GM19395 (cell line): ENCODE data around the gene MTHFD1L.

Experiments
- ATAC-seq: cut with Tn5 transposase; IDR thresholded peaks from one replicate; pipeline ENCODE4 v1.9.1; 2021; ENCODE audit warnings: mild to moderate bottlenecking, moderate library complexity; ENCODE audit not compliant: unreplicated experiment

MTHFD1L gene

DNA sequence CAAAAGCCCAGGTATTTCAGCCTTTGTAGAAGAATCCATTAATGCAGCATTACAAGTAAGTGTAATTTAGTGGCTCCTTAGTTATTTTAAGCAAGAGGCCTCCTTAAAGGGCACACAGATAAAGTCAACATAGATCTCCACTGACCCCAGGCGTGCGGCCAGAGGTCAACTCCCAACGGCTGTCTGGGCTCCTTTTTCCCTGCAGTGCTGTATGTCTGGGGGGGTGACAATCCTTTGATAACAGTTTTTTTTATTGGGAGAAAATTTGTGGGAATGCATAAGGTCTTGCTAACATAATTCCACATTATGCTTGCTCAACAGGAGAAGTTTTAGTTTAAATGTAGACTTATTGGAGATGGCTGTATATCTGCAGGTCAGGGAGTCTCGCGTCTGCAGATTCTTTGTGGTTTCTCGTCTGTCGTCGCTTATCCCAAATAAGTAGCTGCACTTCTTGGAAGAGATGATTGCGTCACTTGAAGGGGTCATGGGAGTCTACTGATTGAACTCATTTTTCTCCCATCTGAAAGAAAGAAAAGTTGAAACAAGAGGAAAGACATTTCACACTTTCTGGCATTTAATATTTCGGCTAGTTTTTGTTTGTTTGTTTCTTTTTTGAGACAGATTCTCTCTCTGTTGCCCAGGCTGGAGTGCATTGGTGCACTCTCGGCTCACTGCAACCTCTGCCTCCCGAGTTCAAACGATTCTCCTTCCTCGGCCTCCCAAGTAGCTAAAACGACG, 222.5 kb downstream of the MTHFD1L start:
- no peak for ATAC-seq

DNA sequence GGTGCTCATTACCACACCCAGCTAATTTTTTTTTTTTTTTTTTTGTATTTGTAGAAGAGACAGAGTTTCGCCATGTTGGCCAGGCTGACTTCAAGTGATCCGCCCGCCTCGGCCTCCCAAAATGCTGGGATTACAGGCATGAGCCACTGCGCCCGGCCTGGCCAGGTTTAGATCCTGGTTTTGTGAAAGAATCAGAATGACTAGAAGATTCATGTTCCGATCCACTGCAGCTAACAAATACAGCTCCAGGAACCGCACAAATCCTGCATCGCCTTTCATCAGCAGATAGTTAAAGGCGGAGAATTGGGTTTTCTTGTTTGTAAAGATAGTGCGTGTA, 223.1 kb downstream of the MTHFD1L start:
- ATAC-seq: no peak

DNA sequence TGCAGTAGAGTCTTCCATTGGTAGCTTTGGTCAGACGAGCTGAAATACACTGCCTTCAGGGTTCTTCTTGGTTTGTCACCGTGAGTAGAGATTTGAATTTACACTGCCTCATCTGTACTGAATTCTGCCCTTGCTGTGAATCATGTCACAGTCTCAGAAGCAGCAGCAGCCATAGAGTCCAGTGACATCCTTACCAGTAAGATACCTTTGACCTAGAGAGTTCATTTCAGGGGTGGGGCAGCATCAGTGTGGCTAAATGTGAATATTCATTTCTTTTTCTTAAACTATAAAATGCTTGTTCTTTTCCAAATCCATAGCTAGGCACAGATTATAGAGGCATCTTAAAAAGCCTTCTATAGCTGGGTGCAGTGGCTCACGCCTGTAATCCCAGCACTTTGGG, 223.5 kb downstream of the MTHFD1L start:
- no peak for ATAC-seq

DNA sequence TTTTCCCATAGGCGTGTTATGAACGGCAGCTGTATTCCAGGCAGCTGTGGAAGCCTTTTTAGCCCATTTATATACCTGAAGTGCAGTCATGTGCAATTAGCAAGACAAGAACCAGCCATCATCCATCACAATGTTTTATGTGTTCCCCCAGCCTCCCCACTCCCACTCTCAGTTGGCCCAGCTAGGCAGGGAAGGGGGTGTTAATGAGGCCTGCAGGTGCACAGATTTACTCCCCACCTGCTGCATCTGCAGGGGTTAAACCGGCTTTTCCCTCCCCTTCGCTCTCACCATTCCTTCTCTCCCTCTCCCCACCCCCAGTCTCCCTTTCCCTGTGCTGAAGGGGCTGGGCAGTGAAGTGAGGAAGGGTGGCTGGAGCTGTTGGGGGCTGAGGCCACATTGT, 224.5 kb downstream of the MTHFD1L start:
- ATAC-seq: no peak

DNA sequence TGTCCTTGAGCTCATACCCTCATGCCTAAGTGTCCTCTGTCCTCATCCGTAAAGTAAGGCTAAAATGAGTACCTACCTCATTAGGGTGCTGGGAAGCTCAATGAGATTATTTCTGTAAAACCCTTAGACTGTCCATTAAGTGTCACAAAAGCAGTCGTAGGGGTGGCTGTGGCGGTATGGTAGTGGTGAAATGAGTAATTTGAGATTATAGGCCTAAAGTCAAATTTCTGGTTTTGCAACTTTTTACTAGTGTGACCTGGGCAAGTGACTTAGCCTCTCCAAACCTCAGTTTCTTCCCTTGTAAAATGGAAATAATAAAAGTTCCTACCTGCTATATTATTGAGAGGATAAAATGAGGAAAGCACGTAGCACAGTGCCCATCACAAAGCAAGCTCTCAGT, 226.1 kb downstream of the MTHFD1L start:
- ATAC-seq: no peak

DNA sequence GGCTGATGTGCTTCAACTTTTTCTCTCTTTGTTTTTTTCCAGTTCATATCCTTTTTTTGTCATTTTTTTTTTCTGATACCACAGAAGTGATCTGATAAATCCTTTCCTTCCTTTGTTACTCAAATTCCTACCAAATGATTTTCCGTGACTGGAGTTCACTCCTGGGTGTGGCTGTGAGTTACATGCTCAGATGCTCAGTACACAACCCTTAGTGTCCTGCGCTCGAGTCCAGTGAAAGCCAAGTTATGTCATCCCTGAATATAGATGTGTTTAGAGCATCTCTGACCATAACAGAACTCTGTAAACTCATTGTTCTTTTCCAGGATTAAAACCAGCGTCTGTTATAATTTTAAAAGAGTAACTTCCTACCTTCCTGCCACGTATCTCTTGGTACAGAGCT, 227.1 kb downstream of the MTHFD1L start:
- ATAC-seq: no peak

DNA sequence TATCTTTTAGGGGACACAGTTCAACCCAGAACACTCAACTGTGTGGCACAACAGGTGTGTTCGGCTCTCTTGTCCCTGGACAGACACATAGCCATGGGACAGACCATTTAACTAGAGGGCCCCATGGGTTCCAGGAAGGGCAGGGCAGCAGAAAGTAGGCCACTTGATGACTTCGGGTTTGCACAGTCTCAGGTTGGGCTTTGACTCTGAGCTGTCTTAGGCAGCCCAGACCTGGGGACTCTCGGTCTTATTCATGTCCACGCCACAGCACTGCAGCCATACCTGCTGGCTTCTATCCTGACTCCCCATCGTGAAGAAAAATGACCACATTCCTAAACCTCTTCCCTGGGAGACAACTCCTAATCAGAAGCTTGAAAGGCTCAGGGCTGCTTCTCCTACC, 228.2 kb downstream of the MTHFD1L start:
- ATAC-seq: no peak

DNA sequence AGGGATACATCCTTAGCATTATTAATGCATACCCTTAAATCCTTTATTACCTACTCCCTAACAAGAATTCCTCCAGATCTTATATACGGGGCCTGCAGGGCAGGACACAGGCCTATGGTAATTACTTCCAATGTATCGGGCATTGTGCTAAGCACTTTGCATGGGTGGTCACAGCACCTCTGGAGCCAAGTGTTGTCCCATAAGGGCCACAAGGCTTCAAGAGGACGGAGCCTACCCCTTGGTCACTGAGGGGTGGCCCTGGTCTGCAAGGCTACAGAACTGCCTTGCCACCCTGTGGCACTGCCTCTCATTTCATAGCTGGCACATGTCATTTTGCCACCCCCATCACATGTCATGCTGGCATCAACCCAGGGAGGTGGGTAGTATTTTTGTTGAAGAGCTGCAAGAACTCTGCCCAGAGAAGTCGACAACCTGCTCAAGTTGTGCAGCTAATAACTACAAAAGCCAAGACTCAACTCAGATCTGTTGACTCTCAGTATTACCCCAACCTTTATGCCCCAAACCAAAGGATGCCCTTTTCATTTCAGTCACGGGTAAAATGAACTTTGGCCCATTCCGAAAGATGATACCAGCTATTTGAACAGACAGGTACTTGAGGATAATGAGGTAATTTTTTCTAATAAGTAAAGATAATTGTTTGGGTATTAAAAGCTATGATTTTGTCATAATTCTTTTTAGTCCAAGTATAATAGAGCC, 230.2 kb downstream of the MTHFD1L start:
- ATAC-seq: no peak

DNA sequence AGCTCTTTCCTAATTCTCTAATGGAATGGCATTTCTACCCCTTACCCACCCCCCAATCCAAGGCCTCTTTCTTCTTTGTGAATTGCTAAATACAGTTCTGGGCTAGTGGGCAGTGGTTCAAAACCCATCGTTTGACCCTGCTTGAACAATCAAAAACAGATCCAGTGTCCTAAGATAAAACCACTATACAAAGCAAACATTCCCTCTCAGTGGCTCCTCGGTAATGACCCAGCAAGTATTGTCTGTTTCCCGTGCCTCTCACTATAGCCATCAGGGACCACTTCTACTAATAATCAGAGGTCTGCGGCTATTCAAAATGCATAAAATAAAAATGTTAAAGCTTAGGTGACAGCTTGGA, 230.7 kb downstream of the MTHFD1L start:
- ATAC-seq: no peak

DNA sequence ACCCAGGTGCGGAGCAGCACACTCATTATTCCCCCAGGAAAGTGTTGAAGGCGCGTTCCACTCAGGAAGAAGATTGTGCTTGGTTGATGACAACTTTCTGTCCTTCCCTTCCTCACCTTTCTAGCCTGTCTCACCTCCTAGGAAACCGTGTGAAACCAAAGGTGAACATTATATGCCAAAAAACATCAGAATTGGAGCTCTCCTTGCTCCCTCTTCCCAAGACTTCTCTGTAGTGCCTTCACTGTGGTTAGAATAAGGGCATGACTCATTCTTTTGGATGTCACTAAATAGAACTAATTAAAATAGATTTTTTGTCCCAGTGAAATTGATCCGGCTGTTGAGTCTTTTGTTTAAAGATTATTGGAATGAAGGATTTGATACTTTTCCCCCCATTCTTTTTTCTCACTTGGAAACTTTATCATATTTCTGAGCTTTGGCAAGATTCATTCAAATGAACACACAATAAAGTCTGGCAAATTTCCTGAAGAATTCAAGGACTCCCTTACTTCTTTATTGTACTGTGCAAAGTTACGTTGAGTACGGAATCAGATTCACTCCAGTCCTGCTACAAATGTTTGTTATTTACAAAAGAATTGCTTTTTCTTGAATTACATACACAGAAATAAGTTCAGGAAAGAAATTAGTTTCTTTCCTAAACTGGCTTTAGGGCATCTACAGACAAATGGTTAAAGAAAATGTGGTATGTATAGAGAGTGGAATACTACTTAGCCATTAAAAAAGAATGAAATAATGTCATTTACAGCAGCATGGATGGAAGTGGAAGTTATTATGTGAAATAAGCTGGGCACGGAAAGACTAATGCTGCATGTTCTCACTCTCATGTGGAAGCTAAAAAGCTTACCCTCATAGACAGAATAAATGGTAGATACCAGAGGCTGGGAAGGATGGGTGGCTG, 231.4 kb downstream of the MTHFD1L start:
- no peak for ATAC-seq

DNA sequence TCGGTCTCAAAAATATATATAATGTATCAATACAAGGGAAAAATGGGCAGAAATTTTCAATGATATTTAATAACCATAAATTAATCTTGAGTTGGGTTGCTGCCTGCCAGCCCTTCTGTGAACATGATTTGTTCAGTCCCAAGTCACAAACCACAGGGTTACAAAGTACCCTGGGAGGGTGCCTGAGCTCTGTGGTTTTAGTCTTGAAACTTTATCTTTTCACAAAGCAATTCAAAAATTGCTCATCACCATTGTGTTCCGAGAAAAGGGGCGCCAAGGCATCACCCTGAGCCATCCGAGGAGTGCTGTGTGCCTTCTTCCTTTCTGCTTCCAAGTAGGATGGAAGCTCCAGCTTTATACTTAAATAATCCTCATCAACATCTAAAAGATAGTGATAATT, 232.7 kb downstream of the MTHFD1L start:
- no peak for ATAC-seq

DNA sequence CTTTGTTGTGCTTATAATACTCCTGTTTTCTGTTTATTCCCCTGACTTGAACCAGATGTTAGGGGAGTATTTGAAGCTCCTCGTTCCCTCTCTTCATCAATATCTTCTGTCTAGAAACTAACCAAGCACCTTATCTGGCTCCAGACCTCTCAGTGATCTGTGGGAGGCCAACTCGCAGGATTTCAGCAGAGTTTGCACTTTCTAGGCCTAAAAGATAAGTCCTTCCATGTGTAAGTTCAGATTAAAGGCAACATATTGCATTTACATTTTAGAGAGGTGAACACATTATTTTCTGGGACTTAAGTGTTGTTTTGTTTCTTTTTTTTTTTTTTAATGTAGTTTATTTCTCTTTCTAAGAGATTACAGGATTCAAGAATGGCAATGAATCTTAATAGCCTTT, 234.8 kb downstream of the MTHFD1L start:
- no peak for ATAC-seq

DNA sequence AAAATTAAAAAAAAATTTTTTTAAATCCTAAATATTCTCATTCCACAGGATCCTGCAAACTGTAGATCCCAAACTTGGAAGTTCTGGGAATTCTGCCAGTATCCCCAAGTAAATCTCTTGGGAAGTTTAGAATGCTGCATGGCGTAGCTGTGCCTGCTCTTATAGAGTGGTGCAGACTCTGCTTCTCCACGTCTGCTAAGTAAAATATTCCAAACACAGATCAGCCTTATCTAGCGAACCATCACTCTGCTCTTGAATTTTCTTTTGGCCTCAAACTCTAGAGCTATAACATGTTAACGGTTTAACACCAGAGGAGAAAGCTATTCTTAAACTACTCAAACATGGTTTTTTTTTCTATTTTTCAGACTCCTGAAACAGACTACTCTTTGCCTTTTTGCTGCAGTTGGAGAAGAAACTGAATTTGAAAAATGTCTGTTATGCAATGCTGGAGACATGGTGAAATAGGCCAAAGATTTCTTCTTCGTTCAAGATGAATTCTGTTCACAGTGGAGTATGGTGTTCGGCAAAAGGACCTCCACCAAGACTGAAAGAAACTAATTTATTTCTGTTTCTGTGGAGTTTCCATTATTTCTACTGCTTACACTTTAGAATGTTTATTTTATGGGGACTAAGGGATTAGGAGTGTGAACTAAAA, 235.8 kb downstream of the MTHFD1L start:
- no peak for ATAC-seq

DNA sequence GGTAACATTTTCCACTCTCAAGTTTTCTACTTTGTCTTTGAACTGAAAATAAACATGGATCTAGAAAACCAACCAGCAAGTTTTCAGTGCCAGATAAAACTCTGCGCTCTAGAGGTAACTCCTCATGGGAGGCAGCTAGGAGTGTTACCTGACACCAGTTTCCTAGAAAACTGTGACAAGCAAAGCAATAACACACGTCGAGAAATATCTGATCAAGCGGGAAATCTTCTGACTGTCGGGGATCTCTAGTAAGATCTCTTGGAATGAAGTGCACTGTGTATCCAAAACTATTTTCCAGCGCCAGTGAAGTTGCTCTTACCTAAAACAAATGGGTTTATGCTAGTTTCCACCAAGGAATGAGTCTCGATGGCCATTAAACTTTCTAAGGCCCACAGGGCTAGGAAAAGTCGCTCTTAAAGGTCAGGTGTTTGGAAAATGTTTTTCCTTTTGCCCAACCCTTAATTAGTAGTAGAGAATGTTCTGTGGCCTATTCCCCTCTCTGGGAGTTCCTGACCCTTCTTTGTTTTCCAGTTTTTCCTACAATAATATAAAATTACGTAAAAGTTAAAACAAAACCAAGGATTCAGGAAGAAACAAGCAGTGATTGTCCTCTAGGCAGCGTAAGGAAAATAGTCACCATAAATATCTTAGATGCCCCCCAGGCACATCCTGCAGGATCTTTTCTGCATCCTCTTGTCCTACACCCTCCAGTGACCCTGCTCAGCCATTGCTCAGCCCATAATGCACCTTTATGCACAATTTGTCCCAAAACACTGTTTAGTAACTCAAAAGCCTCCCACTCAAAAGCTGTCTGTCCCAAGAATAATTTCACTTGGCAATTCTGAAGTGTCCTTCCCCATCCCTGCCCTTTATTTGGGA, 236.6 kb downstream of the MTHFD1L start:
- ATAC-seq: no peak

DNA sequence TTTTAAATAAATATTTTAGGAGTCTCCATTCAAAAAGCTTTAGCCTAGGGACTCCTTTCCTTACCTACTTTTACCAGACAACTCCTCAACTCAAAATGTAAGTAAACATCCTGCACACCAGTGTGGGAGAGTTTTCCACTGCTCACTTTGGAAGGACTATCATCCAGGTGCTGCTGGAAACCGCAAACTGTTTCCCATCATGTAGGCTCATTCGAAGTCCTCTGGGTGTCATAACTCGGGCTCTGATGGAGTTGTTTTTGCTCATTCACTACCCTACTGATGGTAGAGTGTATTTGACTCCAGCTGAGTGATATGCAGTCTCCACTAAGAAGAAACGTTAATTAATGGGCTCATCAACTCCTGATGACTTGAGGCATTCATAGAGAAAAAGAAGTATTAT, 237.8 kb downstream of the MTHFD1L start:
- ATAC-seq: no peak

DNA sequence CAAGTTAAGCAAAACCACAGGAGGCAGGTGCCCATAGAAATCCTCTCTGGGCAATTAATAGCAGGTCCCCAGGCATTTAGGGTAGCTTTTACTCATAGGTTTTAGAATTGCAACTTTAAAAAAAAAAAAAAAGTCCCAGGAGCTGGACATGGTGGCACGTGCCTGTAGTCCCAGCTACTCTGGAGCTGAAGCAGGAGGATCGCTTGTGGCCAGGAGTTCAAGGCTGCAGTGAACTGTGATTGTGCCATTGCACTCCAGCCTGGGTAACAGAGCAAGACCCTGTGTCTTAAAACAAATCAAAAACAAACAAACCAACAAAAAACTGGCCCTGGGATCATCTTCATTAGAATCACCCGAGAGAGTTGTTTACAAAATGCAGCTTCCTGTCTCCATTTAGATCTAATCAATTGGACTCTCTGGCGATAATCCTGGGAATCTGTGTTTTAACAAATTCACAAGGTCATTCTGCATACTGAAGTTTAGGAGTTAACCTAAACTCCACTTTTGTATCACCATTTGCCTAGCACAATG, 242.5 kb downstream of the MTHFD1L start:
- no peak for ATAC-seq

DNA sequence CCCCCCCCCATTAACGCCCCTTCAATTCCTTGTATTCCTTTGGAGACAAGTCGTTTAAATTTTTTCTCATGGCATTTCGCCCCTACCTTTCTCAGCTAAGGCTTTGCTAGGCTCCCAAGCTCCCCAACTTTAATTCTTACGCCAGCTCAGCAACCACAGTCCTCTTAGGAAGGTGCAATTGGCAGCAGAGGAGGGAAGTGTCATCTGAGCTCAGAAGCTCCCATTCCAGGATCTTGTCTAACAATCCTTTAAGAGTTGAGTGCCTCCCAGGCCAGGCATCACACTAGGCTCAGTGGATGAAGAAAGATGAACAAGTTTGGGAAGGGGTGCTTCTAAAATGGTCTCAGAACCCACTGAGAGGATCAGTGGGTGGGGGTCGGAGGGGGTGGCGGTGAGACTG, 243.0 kb downstream of the MTHFD1L start:
- ATAC-seq: no peak

DNA sequence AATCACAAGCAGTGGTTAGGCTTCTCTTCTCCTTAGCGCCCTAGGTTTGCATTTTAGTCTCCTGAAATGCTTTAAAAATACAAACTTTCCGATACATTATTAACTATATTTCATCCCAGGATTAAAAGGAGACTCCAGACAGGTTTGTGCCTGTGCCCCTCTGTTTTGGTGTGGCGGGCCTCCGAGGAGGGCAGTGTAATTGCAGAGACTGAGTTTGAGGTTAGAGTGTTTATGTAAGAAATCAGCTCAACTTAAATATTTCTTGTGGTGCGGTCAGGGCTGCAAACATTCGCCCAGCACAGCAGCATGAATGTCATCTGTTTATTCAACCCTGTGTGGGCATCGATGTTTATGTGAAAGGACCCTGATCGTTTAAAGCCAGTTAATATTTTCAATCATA, 243.9 kb downstream of the MTHFD1L start:
- ATAC-seq: no peak

DNA sequence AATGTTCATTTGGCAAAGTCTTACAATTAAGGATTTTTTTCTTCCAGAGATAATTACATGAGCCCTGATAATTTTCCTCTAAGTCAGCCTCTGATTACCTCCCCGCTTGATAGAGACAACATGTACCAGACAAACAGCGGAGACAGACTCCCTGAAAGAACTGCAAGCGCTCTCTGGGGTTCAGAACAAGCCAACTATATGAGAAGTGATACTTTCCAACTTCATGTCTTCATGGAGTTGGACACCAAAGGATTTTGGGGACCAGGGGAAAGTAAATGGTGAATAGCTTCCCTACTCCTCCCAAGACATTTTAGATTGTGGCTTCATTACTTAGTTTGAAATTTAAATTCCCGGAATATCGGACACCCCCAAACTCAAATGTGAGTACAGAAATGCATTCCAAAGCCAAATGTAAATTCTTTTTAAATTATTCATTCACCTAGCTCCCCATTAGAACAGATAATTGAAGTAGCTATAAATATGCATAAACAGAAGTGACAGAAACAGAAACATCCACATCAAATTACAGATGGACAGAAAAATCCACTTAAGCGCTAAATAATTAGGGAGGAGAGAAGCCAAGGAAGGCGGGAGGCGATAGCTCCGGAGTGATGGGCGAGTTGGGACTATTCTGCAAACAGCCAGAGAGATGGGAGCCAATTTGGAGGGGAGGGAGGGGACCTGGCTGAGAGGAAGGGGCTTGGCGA, 244.5 kb downstream of the MTHFD1L start:
- no peak for ATAC-seq

DNA sequence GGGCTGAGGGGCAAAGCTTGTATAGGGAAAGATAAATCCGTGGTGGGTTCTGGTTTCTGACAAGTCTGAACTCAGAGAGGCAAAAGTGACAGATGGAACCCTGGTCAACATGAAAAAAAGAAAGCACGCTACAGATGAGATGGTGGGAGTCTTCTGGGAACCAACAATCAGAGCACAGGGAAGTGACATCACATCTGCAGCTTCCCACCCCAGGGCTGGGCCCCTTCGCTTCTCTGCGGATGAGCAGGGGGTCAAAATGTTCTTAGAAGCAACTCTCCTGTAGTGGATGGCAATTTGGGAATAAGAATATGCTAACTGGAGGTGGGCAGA, 245.0 kb downstream of the MTHFD1L start:
- no peak for ATAC-seq
